Measurements from ENCODE around the gene ADAMTS7.
A peak's percentile ranks its signal among the peaks of the same experiment; 100 is the strongest.

ADAMTS7 gene

GRCh38 chr15:78765154-78765860 lies 46.0 kb downstream of the ADAMTS7 start:
- peak; percentile 33 for DNase-seq

GRCh38 chr15:78764340-78765153 lies 46.7 kb downstream of the ADAMTS7 start:
- DNase-seq = peak; percentile 25

- DNase-seq = peak; percentile 22
Observed at GRCh38 chr15:78763796-78764241, 47.4 kb downstream of the ADAMTS7 start.

GRCh38 chr15:78762985-78763795 lies 48.1 kb downstream of the ADAMTS7 start:
- peak; percentile 17 for DNase-seq

GRCh38 chr15:78762386-78762961 lies 48.8 kb downstream of the ADAMTS7 start:
- peak; percentile 2 for DNase-seq

GRCh38 chr15:78761891-78762385 lies 49.3 kb downstream of the ADAMTS7 start:
- DNase-seq = peak; percentile 16

GRCh38 chr15:78761475-78761874 lies 49.8 kb downstream of the ADAMTS7 start:
- DNase-seq = peak; percentile 49

- DNase-seq = peak; percentile 12
Observed at GRCh38 chr15:78761020-78761419, 50.2 kb downstream of the ADAMTS7 start.

GRCh38 chr15:78760091-78760882 lies 51.0 kb downstream of the ADAMTS7 start:
- peak; percentile 65 for DNase-seq

- DNase-seq = peak; percentile 23
Observed at GRCh38 chr15:78759361-78759998, 51.8 kb downstream of the ADAMTS7 start.

GRCh38 chr15:78758486-78759200 lies 52.6 kb downstream of the ADAMTS7 start:
- DNase-seq = peak; percentile 24

- DNase-seq = peak; percentile 20
Observed at GRCh38 chr15:78758084-78758483, 53.2 kb downstream of the ADAMTS7 start.

GRCh38 chr15:78757636-78757905 lies 53.7 kb downstream of the ADAMTS7 start:
- no peak for DNase-seq

GRCh38 chr15:78756781-78757635 lies 54.3 kb downstream of the ADAMTS7 start:
- DNase-seq = peak; percentile 67

- peak; percentile 49 for DNase-seq
Observed at GRCh38 chr15:78755900-78756591, 55.2 kb downstream of the ADAMTS7 start.

GRCh38 chr15:78754637-78755280 lies 56.5 kb downstream of the ADAMTS7 start:
- DNase-seq = peak; percentile 35

- peak; percentile 20 for DNase-seq
Observed at GRCh38 chr15:78753751-78754535, 57.3 kb downstream of the ADAMTS7 start.

- DNase-seq = peak; percentile 12
Observed at GRCh38 chr15:78753359-78753659, 58.0 kb downstream of the ADAMTS7 start.

Measured in left hindlimb (tissue), 1 donor.